ENCODE results near the gene SLC2A3.
"Not testable (repeated sequence)": the region's sequence is repeated elsewhere in the genome, so short reads cannot be mapped to it uniquely, and the experiment has no call there.

SLC2A3 gene

DNA sequence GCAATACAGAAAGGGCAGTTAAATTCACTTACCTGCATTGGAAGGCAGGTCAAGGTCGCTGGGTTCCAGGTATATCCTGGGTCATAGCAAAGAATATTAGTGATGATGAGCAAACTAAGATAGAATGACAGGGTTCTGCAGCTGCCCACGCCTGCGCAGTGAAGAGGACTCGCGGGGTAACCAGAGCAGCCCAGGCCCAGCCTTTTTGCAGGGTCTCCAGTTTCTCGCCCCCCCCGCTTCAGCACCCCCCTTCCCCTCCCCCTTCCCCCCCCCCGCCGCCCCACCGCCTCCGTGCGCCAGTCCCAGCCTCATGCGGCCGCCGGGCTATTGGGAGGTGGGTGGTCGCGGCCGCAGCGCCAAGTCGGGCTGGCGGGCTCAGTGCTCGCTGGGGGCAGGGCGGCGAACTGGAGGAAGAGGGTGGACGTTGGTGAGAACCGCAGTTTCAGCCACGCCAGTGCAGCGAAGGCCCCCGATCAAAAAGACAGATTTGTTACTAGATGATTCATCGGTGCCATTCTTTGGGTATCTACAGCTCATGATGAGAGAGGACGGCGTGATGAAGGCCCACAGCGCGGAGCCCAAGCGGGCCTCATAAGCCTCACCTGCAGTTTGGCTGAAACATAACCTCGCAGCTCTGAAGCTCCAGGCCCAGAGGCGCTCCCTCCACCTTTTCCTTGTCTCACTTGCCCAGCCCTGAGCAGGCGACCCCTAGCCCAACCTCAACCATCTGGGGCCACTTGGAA lies 20.2 kb downstream of the SLC2A3 start:
- DNase-seq = peak; percentile 42

- DNase-seq = not testable (repeated sequence)
Measured at GRCh38 chr12:7910106-7910505, 25.9 kb downstream of the SLC2A3 start.

- no peak for DNase-seq
Measured at GRCh38 chr12:7907009-7907408, 29.0 kb downstream of the SLC2A3 start.

DNA sequence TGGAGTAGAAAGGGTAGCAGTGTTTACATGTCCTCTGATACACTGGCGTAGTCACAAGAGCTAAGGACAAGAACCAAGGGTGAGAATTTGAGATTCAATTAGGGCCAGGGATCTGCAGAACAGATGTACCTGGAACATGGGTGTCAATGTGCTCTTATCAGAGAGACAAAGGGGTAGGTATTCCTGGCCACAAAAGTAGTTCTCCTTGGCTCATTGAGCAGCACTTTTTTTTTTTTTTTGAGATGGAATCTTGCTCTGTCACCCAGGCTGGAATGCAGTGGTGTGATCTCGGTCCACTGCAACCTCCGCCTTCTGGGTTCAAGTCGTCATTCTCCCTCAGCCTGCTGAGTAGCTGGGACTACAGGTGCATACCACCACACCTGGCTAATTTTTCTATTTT lies 29.7 kb downstream of the SLC2A3 start:
- not testable (repeated sequence) for DNase-seq

- DNase-seq = not testable (repeated sequence)
Measured at GRCh38 chr12:7905600-7906125, 30.3 kb downstream of the SLC2A3 start.

GRCh38 chr12:7905071-7905470 lies 30.9 kb downstream of the SLC2A3 start:
- no peak for DNase-seq

DNA sequence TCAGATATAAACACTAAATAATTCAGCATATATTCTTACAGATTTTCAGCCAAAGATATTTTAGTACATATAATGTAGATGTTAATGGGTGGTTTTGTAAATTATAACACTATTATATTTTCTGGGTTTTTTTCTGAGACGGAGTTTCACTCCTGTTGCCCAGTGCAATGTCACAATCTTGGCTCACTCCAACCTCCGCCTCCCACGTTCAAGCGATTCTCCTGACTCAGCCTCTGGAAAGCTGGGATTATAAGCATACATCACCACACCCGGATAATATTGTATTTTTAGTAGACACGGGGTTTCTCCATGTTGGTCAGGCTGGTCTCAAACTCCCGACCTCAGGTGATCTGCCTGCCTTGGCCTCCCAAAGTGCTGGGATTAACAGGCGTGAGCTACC lies 33.6 kb downstream of the SLC2A3 start:
- not testable (repeated sequence) for DNase-seq

- DNase-seq = no peak
Measured at GRCh38 chr12:7899755-7900154, 36.2 kb downstream of the SLC2A3 start.

- not testable (repeated sequence) for DNase-seq
Measured at GRCh38 chr12:7896726-7897125, 39.3 kb downstream of the SLC2A3 start.

DNA sequence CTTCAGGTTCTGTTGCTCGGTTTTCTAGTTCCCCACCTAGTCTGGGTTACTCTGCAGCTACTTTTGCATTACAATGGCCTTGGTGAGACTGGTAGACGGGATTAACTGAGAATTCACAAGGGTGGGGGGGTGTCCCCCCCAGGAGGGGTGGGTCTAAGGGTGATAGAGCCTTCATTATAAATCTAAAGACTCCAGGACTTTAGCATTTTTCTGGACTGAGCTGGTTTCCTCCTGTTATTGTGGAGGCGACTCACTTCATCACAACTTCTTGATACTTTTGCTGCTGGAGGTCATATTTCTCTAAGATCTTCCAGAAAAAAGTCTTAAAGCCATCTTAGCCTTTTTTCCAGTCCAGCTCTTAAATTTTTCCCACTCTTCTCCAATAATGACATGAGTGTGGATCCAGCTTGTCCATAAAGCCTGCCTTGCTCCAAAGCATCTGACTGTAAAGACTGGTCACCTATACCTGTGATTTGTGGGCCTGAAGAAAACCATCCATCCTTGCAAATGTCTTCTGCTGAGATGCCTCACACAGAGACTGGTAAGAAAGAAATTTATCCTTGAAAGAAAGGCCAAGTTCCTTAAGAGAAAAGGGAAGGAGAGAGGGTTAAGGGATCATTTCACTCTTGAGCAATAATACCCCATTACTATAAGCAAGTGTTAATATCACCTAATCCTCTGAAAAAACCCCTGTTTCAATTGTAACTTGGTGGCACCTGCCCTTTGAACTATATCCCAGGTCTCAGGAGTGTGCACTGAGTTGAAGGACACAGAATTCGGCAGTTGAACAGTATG lies 43.6 kb downstream of the SLC2A3 start:
- no peak for DNase-seq

DNA sequence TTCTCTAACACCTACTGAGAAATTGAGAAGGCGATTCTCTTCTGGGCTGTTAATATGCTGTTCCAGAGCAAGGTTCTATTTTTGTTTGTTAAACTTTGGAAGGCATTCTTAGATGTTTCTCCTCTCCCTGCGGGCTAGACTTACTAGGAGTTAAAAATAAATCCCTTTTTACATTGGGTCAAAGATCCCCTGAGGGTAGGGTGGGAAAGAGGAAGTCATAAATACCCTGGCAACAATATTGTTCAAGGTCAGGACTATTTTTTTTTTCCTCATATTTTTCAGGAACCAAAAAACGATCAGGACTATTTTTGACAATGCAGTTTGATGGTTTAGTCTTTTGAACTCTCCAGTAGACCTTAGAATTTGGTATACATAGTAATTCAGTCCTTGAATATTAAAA lies 51.3 kb downstream of the SLC2A3 start:
- DNase-seq = no peak

DNA sequence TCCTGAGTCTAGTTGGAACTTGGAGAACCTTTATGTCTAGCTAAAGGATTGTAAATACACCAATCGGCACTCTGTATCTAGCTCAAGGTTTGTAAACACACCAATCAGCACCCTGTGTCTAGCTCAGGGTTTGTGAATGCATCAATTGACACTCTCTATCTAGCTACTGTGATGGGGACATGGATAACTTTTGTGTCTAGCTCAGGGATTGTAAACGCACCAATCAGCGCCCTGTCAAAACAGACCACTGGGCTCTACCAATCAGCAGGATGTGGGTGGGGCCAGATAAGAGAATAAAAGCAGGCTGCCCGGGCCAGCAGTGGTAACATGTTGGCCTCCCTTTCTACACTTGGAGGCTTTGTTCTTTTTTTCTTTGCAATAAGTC lies 54.3 kb downstream of the SLC2A3 start:
- DNase-seq = not testable (repeated sequence)

DNA sequence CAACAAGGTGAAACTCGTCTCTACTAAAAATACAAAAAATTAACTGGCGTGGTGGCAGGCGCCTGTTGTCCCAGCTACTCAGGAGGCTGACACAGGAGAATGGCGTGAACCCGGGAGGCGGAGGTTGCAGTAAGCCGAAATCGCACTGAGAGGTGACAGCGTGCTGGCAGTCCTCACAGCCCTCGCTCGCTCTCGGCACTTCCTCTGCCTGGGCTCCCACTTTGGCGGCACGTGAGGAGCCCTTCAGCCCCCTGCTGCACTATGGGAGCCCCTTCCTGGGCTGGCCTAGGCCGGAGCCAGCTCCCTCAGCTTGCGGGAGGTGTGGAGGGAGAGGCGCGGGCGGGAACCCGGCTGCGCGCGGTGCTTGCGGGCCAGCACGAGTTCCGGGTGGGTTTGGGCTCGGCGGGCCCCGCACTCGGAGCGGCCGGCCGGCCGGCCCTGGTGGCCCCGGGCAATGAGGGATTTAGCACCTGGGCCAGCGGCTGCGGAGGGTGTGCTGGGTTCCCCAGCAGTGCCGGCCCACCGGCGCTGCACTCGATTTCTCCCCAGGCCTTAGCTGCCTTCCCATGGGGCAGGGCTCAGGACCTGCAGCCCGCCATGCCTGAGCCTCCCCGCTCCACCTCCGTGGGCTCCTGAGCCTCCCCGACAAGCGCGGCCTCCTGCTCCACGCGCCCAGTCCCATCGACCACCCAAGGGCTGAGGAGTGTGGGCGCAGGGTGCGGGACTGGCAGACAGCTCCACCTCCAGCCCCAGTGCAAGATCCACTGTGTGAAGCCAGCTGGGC lies 54.8 kb downstream of the SLC2A3 start:
- not testable (repeated sequence) for DNase-seq

DNA sequence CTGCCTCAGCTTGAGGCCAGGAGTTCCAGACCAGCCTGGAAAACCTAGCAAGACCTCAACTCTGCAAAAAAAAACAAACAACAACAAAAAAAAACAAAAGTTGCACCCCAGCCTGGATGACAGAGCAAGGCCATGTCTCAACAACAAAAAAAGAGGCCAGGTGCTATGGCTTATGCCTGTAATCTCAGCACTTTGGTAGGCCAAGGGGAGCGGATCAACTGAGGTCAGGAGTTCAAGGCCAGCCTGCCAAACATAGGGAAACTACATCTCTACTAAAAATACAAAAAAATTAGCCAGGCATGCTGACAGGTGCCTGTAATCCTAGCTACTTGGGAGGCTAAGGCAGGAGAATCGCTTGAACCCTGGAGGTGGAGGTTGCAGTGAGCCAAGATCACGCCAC lies 56.7 kb downstream of the SLC2A3 start:
- no peak for DNase-seq

- DNase-seq = no peak
Measured at GRCh38 chr12:7877420-7877819, 58.6 kb downstream of the SLC2A3 start.

DNA sequence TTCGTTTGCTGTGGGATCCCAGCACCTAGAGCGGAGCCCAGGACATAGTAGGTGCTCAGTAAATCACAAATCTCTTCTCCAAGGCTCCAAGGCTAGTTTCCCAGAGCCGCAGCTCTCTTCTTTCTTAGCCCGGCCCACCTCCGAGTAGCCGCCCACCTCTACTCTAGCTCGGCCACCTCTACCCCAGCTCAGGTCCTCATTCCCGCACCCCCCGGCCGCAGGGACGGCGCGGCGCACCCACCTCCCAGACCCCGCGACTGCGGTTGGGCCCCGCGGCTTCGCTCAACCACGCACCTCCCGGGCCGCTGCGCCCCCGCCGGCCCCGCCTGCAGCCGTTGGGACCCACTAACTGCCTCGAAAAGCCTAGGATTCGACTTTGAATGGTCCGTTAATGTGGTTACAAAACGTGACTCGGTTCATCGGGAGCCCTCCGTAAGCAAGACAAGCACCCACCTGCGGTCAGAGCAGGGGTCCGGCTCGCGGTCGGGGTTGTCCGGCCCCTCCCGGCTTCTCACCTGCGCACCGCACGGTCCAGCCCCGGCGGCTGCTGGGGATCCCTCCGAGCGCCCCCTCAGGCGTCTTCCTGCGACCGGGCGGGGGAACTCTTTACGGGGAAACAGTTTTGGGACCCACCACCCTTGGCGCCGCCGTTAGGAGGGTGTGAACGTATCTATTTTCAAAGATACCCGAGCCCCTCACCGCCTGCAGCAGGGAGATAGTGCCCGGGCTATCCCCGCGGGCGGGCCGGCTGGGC lies 63.2 kb downstream of the SLC2A3 start, which contains the start of gene SLC2A14:
Gene SLC2A14, minus strand, starts transcription at position 350 of the 754 bp plus-strand sequence. CDS start 3,035 bp downstream, outside the sequence.
- no peak for DNase-seq

- no peak for DNase-seq
Measured at GRCh38 chr12:7870335-7870734, 65.7 kb downstream of the SLC2A3 start.

All from CD4-positive, alpha-beta T cell treated with Interleukin-21 for 1 hour (primary cell).